ENCODE measurements around the gene SORBS1. TPM values are rescaled to one million over a fixed set of nuclear protein-coding genes. Genes with fewer than 3 reads are reported as not detected.
A peak's percentile ranks its signal among the peaks of the same experiment; 100 is the strongest.

SORBS1 gene
- total RNA-seq, 1 donor from 2014 or later: 5.1 TPM

DNA sequence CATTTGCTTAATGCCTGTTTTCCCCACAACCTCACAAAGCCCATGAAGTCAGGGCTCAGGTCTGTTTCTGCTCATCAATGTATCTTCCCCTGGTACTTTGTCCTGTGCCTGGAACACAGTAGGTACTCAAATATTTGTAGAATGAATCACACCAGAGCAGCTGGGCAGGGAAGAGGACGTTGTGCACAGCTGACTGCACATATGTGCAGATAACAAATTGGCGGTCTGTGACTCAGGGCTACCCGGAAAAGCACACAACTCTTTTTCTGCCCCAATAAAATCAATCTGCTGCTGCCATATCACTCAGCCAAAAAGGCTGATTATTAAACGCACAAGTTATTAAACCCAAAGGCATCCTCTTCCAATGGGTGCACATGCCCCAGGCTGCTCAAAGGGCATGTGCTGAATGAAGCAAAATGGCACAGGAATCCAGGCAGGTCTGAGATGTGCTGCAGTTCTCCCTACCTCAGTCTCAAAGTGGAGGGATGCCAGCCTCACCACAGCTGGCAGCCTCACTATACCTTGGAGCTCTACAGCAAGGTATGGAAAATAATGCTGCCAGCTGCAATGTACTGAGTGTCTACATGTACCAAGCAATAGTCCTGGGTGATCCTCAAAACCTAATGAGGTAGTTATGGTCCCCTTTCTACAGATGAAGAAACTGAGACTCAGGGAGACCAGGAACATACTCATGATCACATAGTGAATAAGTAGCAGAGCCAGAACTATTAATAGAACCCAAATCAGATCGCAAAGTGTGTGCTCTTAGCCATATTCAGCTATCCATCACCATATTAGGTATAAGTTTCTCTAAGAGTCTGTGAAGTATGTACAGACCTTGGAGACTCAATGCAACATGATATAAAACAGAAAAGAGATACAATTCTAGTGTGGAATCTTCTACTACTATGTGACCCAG lies 43.4 kb downstream of the SORBS1 start:
- Mint-ChIP-seq H3K4me3 (ENCODE audit: unreplicated experiment) (no peak overlapping the region), H3K27me3 (ENCODE audit: low read depth, unreplicated experiment) (peaks cover 3% of the 10 kb centered on the region), H3K9me3 (ENCODE audit: unreplicated experiment) (no peaks in the 10 kb centered on the region), H3K4me1 (ENCODE audit: low read depth, unreplicated experiment) (peaks cover 21% of the 10 kb centered on the region), H3K27ac (ENCODE audit: unreplicated experiment) (peak overlapping the region; percentile 5), H3K36me3 (ENCODE audit: low read depth, unreplicated experiment) (no peaks in the 10 kb centered on the region)
- TF ChIP-seq EZH2 (IDR thresholded peaks at IDR 0.05; ENCODE audit: insufficient read depth, low read length): no peak
- TF ChIP-seq, protein P1, sequence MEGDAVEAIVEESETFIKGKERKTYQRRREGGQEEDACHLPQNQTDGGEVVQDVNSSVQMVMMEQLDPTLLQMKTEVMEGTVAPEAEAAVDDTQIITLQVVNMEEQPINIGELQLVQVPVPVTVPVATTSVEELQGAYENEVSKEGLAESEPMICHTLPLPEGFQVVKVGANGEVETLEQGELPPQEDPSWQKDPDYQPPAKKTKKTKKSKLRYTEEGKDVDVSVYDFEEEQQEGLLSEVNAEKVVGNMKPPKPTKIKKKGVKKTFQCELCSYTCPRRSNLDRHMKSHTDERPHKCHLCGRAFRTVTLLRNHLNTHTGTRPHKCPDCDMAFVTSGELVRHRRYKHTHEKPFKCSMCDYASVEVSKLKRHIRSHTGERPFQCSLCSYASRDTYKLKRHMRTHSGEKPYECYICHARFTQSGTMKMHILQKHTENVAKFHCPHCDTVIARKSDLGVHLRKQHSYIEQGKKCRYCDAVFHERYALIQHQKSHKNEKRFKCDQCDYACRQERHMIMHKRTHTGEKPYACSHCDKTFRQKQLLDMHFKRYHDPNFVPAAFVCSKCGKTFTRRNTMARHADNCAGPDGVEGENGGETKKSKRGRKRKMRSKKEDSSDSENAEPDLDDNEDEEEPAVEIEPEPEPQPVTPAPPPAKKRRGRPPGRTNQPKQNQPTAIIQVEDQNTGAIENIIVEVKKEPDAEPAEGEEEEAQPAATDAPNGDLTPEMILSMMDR (IDR thresholded peaks at IDR 0.05; ENCODE audit: insufficient read depth, low read depth, low read length): no peak
- DNase-seq (ENCODE audit: low read depth): peak; percentile 95
- H3K27ac ChIP-seq (ENCODE audit: low read depth, low read length): no peak overlapping the region
- no peaks in the 10 kb centered on the region for H3K9me3 ChIP-seq (ENCODE audit: insufficient read depth, low read depth, low read length)
- H3K9ac ChIP-seq (ENCODE audit: low read length): no peak overlapping the region
- no peaks in the 10 kb centered on the region for H3K79me2 ChIP-seq (ENCODE audit: insufficient read depth, low read length)
- no peak overlapping the region for H3K4me3 ChIP-seq (ENCODE audit: insufficient read depth, low read depth, low read length)
- no peaks in the 10 kb centered on the region for H4K20me1 ChIP-seq (ENCODE audit: insufficient read depth, low read length)
- peak overlapping the region; percentile 68 for H3K4me2 ChIP-seq (ENCODE audit: low read length)
- peaks cover 17% of the 10 kb centered on the region for H3K4me1 ChIP-seq (ENCODE audit: insufficient read depth, low read length)
- no peaks in the 10 kb centered on the region for H3K36me3 ChIP-seq (ENCODE audit: insufficient read depth, low read length)
- no peak overlapping the region for H2AFZ ChIP-seq (ENCODE audit: low read depth, low read length)
- no peak for FAIRE-seq
- peaks cover 6% of the 10 kb centered on the region for H3K27me3 ChIP-seq (ENCODE audit: insufficient read depth, low read length)

DNA sequence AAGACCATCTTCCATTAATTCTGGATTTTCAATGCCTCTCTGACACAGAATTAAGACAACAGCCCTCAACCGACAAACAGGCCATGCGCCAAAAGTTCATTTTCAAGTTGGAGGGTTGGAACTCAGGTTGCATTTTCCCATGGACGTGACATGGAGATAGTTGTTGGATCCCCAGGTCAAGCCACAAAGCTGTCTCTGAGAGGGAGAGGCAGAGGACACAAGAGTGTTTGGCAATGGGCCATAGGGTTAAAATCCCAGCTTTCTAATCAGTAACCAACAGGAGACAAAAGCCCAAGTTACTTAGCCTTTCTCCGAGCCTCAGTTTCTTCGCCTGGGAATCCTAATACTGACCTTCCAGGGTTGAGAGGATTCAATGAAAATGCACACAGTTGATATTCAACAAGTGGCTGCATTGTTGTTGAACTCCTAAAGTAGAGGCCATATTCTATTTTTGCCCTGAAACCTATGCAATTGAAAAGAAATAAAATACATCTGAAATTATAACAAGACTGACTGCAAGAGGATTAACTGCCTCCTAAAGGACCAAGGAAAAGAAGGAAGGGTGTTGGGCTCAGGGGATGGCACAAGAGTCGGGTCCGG lies 44.3 kb downstream of the SORBS1 start:
- Mint-ChIP-seq H3K4me1 (ENCODE audit: low read depth, unreplicated experiment) (peaks cover 21% of the 10 kb centered on the region), H3K9me3 (ENCODE audit: unreplicated experiment) (no peaks in the 10 kb centered on the region), H3K27me3 (ENCODE audit: low read depth, unreplicated experiment) (no peaks in the 10 kb centered on the region), H3K36me3 (ENCODE audit: low read depth, unreplicated experiment) (no peaks in the 10 kb centered on the region), H3K27ac (ENCODE audit: unreplicated experiment) (no peak overlapping the region), H3K4me3 (ENCODE audit: unreplicated experiment) (no peak overlapping the region)
- H3K4me2 ChIP-seq (ENCODE audit: low read length): no peak overlapping the region
- no peak overlapping the region for H3K27ac ChIP-seq (ENCODE audit: low read depth, low read length)
- no peaks in the 10 kb centered on the region for H3K79me2 ChIP-seq (ENCODE audit: insufficient read depth, low read length)
- TF ChIP-seq, protein P1 (IDR thresholded peaks at IDR 0.05; ENCODE audit: insufficient read depth, low read depth, low read length): no peak
- no peak for TF ChIP-seq EZH2 (IDR thresholded peaks at IDR 0.05; ENCODE audit: insufficient read depth, low read length)
- H3K27me3 ChIP-seq (ENCODE audit: insufficient read depth, low read length): no peaks in the 10 kb centered on the region
- H3K9ac ChIP-seq (ENCODE audit: low read length): no peak overlapping the region
- H3K36me3 ChIP-seq (ENCODE audit: insufficient read depth, low read length): no peaks in the 10 kb centered on the region
- no peaks in the 10 kb centered on the region for H3K9me3 ChIP-seq (ENCODE audit: insufficient read depth, low read depth, low read length)
- no peak overlapping the region for H2AFZ ChIP-seq (ENCODE audit: low read depth, low read length)
- no peak overlapping the region for H3K4me3 ChIP-seq (ENCODE audit: insufficient read depth, low read depth, low read length)
- peaks cover 17% of the 10 kb centered on the region for H3K4me1 ChIP-seq (ENCODE audit: insufficient read depth, low read length)
- DNase-seq (ENCODE audit: low read depth): no peak
- FAIRE-seq: no peak
- no peaks in the 10 kb centered on the region for H4K20me1 ChIP-seq (ENCODE audit: insufficient read depth, low read length)

Data from astrocyte (in vitro differentiated cells and primary cell).